Neural progenitor cell (in vitro differentiated cells): ENCODE data around the gene MUSTN1.

ENCODE experiments used
- EZH2 ChIP-seq: fragments of 200-600 bp; sonication (generic); IDR thresholded peaks from 2 replicates; pipeline ENCODE4 v1.6.1; 2017; ENCODE audit warnings: antibody characterized with exemption, mild to moderate bottlenecking, moderate library complexity
- EZH2phosphoT487 ChIP-seq: fragments of 200-600 bp; sonication (generic); IDR thresholded peaks from 2 replicates; pipeline ENCODE4 v1.6.1; 2017; ENCODE audit warnings: antibody characterized with exemption
- TF ChIP-seq, protein P1 (sequence below): fragments of 200-600 bp; sonication (generic); IDR thresholded peaks from 2 replicates; pipeline ENCODE4 v1.5.1; 2017; ENCODE audit warnings: antibody characterized with exemption, mild to moderate bottlenecking

DNA sequence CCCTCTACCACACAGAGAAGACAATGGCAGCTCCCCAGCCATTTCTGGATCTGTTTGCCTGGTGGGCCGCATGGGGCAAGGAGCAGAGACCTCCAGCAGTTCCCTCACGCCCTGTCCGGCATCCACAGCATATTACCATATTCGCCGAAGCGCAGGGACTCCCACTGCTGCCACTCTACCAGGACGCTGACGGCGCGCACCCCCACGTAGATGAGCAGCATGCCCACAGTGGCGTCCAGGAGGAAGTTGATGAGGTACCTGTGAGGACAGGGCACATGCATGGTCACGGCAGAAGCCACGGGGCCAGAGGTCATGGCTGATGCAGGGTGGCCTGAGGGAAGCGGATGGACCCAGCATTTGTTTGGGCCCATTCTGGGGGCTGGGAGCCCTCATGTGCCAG, 14.8 kb upstream of the MUSTN1 start:
- TF ChIP-seq, protein P1, sequence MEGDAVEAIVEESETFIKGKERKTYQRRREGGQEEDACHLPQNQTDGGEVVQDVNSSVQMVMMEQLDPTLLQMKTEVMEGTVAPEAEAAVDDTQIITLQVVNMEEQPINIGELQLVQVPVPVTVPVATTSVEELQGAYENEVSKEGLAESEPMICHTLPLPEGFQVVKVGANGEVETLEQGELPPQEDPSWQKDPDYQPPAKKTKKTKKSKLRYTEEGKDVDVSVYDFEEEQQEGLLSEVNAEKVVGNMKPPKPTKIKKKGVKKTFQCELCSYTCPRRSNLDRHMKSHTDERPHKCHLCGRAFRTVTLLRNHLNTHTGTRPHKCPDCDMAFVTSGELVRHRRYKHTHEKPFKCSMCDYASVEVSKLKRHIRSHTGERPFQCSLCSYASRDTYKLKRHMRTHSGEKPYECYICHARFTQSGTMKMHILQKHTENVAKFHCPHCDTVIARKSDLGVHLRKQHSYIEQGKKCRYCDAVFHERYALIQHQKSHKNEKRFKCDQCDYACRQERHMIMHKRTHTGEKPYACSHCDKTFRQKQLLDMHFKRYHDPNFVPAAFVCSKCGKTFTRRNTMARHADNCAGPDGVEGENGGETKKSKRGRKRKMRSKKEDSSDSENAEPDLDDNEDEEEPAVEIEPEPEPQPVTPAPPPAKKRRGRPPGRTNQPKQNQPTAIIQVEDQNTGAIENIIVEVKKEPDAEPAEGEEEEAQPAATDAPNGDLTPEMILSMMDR, result no peak
- TF ChIP-seq EZH2 (no peak), EZH2phosphoT487 (no peak)
